Spleen (tissue), 13 donors: ENCODE measurements around the gene ST6GALNAC3. TPM values are rescaled to one million over a fixed set of nuclear protein-coding genes. Genes with fewer than 3 reads are reported as not detected.

Experiments used
- DNase-seq: peaks from one replicate; pipeline ENCODE4 v3.0.0-alpha.2; 2020
- H3K27ac ChIP-seq, 8 donors: fragments of 200-600 bp; sonication (generic) in 7 of 8; 1 replicate in 4 of 8; 2 replicates in 4 of 8; pipeline versions ENCODE4 v1.5.0 to v1.8.0; 2016 to 2021; ENCODE audit warnings: inconsistent platforms in 4 of 8, mild to moderate bottlenecking in 4 of 8, moderate library complexity in 1 of 8
- H3K27me3 ChIP-seq, 7 donors: fragments of 200-600 bp; sonication (generic) in 6 of 7; replicated peaks in 1 of 7; 1 replicate in 4 of 7; 2 replicates in 3 of 7; pipeline versions ENCODE4 v1.5.0 to v1.8.0; 2016 to 2021; ENCODE audit warnings: inconsistent platforms in 3 of 7, mild to moderate bottlenecking in 1 of 7
- H3K36me3 ChIP-seq, 6 donors: fragments of 200-600 bp; sonication (generic) in 5 of 6; 1 replicate in 4 of 6; 2 replicates in 2 of 6; pipeline versions ENCODE4 v1.5.0 to v1.8.0; 2016 to 2021; ENCODE audit warnings: inconsistent platforms in 2 of 6
- H3K4me1 ChIP-seq, 6 donors: fragments of 200-600 bp; sonication (generic) in 5 of 6; 1 replicate in 3 of 6; 2 replicates in 3 of 6; pipeline versions ENCODE4 v1.5.0 to v1.8.0; 2016 to 2021; ENCODE audit warnings: inconsistent platforms in 3 of 6
- H3K4me3 ChIP-seq, 8 donors: fragments of 200-600 bp; sonication (generic) in 7 of 8; 1 replicate in 4 of 8; 2 replicates in 4 of 8; pipeline versions ENCODE4 v1.5.0 to v1.8.0; 2016 to 2021; ENCODE audit warnings: inconsistent platforms in 4 of 8, mild to moderate bottlenecking in 4 of 8, moderate library complexity in 2 of 8
- H3K9me3 ChIP-seq, 8 donors: fragments of 200-600 bp; sonication (generic) in 7 of 8; 1 replicate in 4 of 8; 2 replicates in 4 of 8; pipeline versions ENCODE4 v1.5.0 to v1.8.0; 2016 to 2021; ENCODE audit warnings: inconsistent platforms in 4 of 8
- CTCF ChIP-seq, 11 experiments: fragments of 200-600 bp in 7 of 11; fragments of 450-650 bp in 4 of 11; sonication (generic) in 4 of 11; IDR thresholded peaks in 8 of 11; conservative IDR thresholded peaks in 3 of 11; 1 replicate in 7 of 11; 2 replicates in 4 of 11; pipeline versions ENCODE4 v1.4.0 to v1.8.0; 2016 to 2021; ENCODE audit warnings: antibody characterized with exemption in 11 of 11, inconsistent platforms in 4 of 11, mild to moderate bottlenecking in 1 of 11
- POLR2A ChIP-seq, 3 donors: fragments of 450-650 bp; IDR thresholded peaks; one replicate each; pipeline ENCODE4 v1.5.1; 2017; ENCODE audit warnings: antibody characterized with exemption in 3 of 3, mild to moderate bottlenecking in 1 of 3
- POLR2AphosphoS5 ChIP-seq, 3 donors: sonication (generic); formaldehyde crosslinking; IDR thresholded peaks; one replicate each; pipeline ENCODE4 v1.5.1; 2017; ENCODE audit warnings: antibody characterized with exemption in 3 of 3
- WGBS, 5 donors: extraction: QIAGEN DNeasy Blood & Tissue Kit in 3 of 5; methylation state at CpG; one replicate each; pipeline versions ENCODE4 v1.1.5 to v1.1.7; 2013 to 2018; 5-methylcytosine and 5-hydroxymethylcytosine counted together
- intact Hi-C: fragments of 100-400 bp; cut with DNase I; formaldehyde crosslinking; loops from one replicate; pipeline ENCODE4 v1.15.0; 2023; ENCODE audit warnings: low total_unique reads
- long read RNA-seq, 2 donors: transcript quantifications; one replicate each; lab custom pipeline, GENCODE V29; 2026
- polyA plus RNA-seq, 3 donors: library from polyadenylated mRNA; stranded (reverse); fragments of 200-250 nt; gene quantifications; one replicate each; pipeline ENCODE4 v1.2.1, GENCODE V29; 2013
- total RNA-seq, 7 donors: library from RNA; depleted of rRNA in 3 of 7; stranded (reverse); fragments of >200 nt in 3 of 7; fragmentation: NEBNext Ultra II Directional in 4 of 7; extraction: Animal tissue kit (Norgen Biotek cat#: 25700) in 4 of 7; gene quantifications; one replicate each; pipeline versions ENCODE4 v1.1.0 to v1.2.1, GENCODE V29; 2016 to 2021
- donor health status: healthy with polysubstance abuse.
- donor health status: DM: no; HTN: no; CAD: no; lungs with moderate emphysema.
- donor health status: DM: no; HTN: no; CAD: no.
- donor health status: Bipolar disorder and iron deficiency.
- donor health status: healthy.
- donor health status: DM: no; HTN: no; CAD: no.
- donor health status: DM: yes; HTN: yes; CAD: no.

ST6GALNAC3 gene
- total RNA-seq (10 to 100 TPM in 5 of 7 donors, 1 to 10 TPM in 2; 8.1 to 24.7 (median 11.9) TPM), polyA plus RNA-seq (1 to 10 TPM in 2 of 3 donors, under 1 TPM in 1; 0.93 to 2.9 (median 1.5) TPM)
- long read RNA-seq, donor 1: 0 reads
- long read RNA-seq, donor 2, partial matches to known transcripts: 0 of 1 reads
- long read RNA-seq, donor 2, other reads (novel, unspliced or antisense): 0 of 1 reads

DNA sequence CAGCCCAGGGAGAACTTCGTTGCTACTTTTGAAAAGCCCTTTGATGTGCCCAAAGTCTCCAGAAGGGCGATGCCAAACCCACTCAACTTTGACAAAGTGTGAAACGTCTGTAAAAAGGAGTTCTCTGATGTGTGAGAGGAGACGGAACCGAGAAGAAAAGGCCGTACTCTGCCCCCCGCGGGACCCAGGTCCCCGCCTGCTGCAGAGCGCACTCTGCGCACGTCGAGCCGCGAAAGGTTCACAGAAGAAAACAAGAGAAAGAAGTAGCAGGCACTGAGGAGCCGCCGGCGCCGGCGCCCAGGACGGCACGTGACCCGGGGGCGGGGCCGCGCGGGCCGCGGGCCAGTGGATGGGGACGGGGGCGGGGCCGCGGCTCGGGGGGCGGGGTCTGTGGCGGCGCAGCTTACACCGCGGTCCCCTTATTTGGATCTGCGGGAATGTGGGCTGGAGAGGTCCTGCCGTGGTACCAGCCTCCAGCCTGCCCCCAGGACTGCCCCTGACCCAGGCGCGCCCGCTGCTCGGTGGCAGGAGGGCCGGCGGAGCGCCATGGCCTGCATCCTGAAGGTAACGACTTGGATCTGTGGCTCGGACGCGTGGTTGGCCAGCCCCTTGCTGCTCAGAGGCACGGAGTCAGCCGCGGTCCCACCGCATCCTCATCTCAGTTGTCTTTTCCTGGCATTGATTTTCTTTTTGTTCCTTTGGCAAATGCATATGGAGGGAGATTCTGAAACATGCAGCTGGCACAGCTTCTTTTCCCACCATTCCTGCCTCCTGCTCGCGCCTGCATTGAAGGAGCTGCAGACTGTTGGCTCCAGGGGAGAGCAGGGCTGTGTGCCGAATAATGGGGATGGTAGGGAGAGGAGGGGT lies at the start of gene ST6GALNAC3:
TSS of gene ST6GALNAC3 (plus strand) at position 426 of the 867 bp plus-strand sequence.
- Histone ChIP-seq H3K36me3 (no peaks in the 10 kb centered on the region), H3K27me3 (peaks cover 0 to 4% (median 0%) of the 10 kb centered on the region in 7 donors), H3K9me3 (no peaks in the 10 kb centered on the region), H3K4me3 (peak within 1 kb of the TSS; percentile 50 to 86 (median 64)), H3K27ac (peak within 1 kb of the TSS in 7 of 8 donors; percentile 55 to 91 (median 81)), H3K4me1 (peaks cover 12 to 35% (median 23%) of the 10 kb centered on the region in 6 donors)
- intact Hi-C loops: no loop called here
- TF ChIP-seq POLR2A (IDR thresholded peaks at IDR 0.05) (no peak), POLR2AphosphoS5 (IDR thresholded peaks at IDR 0.05) (peak; percentile 83 to 91 (median 90)), CTCF (IDR thresholded peaks at IDR 0.05 in 8 of 11, conservative IDR thresholded peaks at IDR 0.05 in 3 of 11) (no peak)
- peak; percentile 95 for DNase-seq
- WGBS, 5 donors: 0 to 2% (median 1%) methylated on average over 37 to 59 of the region's 59 CpGs

DNA sequence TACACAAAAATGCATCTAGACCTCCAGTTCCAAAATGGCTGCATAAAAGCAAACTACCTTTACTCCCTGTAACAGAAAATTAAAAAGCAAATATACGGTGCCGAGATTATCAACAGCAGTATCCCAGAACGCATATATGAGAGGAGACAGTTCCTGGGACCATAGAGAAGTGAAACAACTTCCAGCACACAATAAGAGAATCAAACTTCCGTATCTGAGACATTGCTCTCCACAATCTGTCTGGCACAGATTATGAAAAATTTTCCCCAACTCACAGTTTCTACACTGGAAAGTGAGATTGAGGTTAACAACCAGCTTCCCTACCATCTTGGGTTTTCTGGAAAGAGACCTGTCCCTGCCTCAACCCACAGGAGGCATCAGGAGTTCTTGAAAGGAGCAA lies 47.2 kb upstream of the ST6GALNAC3 start:
- no peak overlapping the region for H3K4me3 ChIP-seq
- DNase-seq: no peak
- H3K4me1 ChIP-seq: no peaks in the 10 kb centered on the region
- no peaks in the 10 kb centered on the region for H3K36me3 ChIP-seq
- no peaks in the 10 kb centered on the region for H3K9me3 ChIP-seq
- no peak overlapping the region for H3K27ac ChIP-seq
- H3K27me3 ChIP-seq: peaks cover 0 to 6% (median 0%) of the 10 kb centered on the region in 7 donors
- 88 to 93% (median 89%) methylated on average over 4 of the region's 4 CpGs for WGBS, 5 donors
- intact Hi-C loops: no loop called here
- TF ChIP-seq POLR2AphosphoS5 (IDR thresholded peaks at IDR 0.05) (no peak), CTCF (IDR thresholded peaks at IDR 0.05 in 8 of 11, conservative IDR thresholded peaks at IDR 0.05 in 3 of 11) (no peak), POLR2A (IDR thresholded peaks at IDR 0.05) (no peak)

- DNase-seq: no peak
- Histone ChIP-seq H3K4me3 (no peak overlapping the region), H3K4me1 (no peaks in the 10 kb centered on the region), H3K27ac (no peak overlapping the region), H3K27me3 (peaks cover 0 to 5% (median 0%) of the 10 kb centered on the region in 7 donors), H3K36me3 (no peaks in the 10 kb centered on the region), H3K9me3 (no peaks in the 10 kb centered on the region)
- intact Hi-C loops: no loop called here
- 31 to 45% (median 41%) methylated on average over 1 of the region's 1 CpG for WGBS, 5 donors
- TF ChIP-seq POLR2AphosphoS5 (IDR thresholded peaks at IDR 0.05): no peak
- no peak for TF ChIP-seq POLR2A (IDR thresholded peaks at IDR 0.05)
- no peak for TF ChIP-seq CTCF (IDR thresholded peaks at IDR 0.05 in 8 of 11, conservative IDR thresholded peaks at IDR 0.05 in 3 of 11)
These were observed 45.2 kb upstream of the ST6GALNAC3 start for GRCh38 chr1:76029331-76029730.

- no peaks in the 10 kb centered on the region for H3K27me3 ChIP-seq
- H3K27ac ChIP-seq: no peak overlapping the region
- H3K4me3 ChIP-seq: no peak overlapping the region
- WGBS, 5 donors: 73 to 82% (median 77%) methylated on average over 2 of the region's 2 CpGs
- no peak for TF ChIP-seq POLR2A (IDR thresholded peaks at IDR 0.05)
- no peak for TF ChIP-seq POLR2AphosphoS5 (IDR thresholded peaks at IDR 0.05)
- no peak for TF ChIP-seq CTCF (IDR thresholded peaks at IDR 0.05 in 8 of 11, conservative IDR thresholded peaks at IDR 0.05 in 3 of 11)
- no peaks in the 10 kb centered on the region for H3K9me3 ChIP-seq
- intact Hi-C loops: no loop called here
- no peaks in the 10 kb centered on the region for H3K4me1 ChIP-seq
- H3K36me3 ChIP-seq: no peaks in the 10 kb centered on the region
- no peak for DNase-seq
These were observed 43.0 kb upstream of the ST6GALNAC3 start for GRCh38 chr1:76031496-76031895.
